Effector memory CD4-positive, alpha-beta T cell (primary cell): ENCODE results near the gene VPS26C.
"Not testable (repeated sequence)": the region's sequence is repeated elsewhere in the genome, so short reads cannot be mapped to it uniquely, and the experiment has no call there.

Source experiments
- DNase-seq, 3 donors: peaks; one replicate each; pipeline ENCODE4 v3.0.0-alpha.2; 2020
- H3K27ac ChIP-seq: 2 replicates; pipeline ENCODE4 v1.7.0; 2013; ENCODE audit warnings: mild to moderate bottlenecking, low read length, moderate library complexity; ENCODE audit not compliant: insufficient read depth, poor library complexity, severe bottlenecking
- H3K27me3 ChIP-seq: replicated peaks from 2 replicates; pipeline ENCODE4 v1.7.0; 2013; ENCODE audit warnings: mild to moderate bottlenecking, low read length; ENCODE audit not compliant: insufficient read depth, control insufficient read depth, poor library complexity, severe bottlenecking
- H3K36me3 ChIP-seq: 2 replicates; pipeline ENCODE4 v1.7.0; 2013; ENCODE audit warnings: mild to moderate bottlenecking, low read length, moderate library complexity; ENCODE audit not compliant: control insufficient read depth, insufficient read depth
- H3K4me1 ChIP-seq: 2 replicates; pipeline ENCODE4 v1.7.0; 2013; ENCODE audit warnings: low read length, mild to moderate bottlenecking; ENCODE audit not compliant: control insufficient read depth, insufficient read depth, poor library complexity, severe bottlenecking
- H3K4me3 ChIP-seq: 2 replicates; pipeline ENCODE4 v1.7.0; 2013; ENCODE audit warnings: low read length, low read depth, mild to moderate bottlenecking; ENCODE audit not compliant: insufficient read depth, poor library complexity, severe bottlenecking
- H3K9me3 ChIP-seq: 2 replicates; pipeline ENCODE4 v1.7.0; 2013; ENCODE audit warnings: mild to moderate bottlenecking, low read length, moderate library complexity; ENCODE audit not compliant: control insufficient read depth

VPS26C gene

DNA sequence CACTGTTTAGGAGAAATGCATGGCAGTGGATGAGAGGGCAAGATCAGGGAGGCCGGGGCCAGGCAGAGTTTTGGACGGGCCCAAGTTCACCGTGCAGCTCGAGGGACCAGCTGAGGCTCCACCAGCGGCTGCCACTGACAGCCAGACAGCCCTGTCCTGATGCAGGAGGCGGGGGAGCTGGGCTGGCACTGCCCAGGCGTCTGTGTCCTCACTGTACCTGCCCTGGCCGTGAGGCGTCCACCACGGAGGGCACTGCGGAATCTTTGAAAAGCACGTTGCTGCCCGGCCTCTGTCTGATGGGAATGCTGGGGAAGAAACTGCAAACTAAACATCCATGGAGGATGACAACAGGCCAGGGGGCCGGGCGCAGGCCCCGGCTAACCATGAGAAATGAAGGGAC is 35.5 kb downstream of the VPS26C start:
- no peak for DNase-seq
- no peaks in the 10 kb centered on the region for H3K9me3 ChIP-seq
- peaks cover 78% of the 10 kb centered on the region for H3K36me3 ChIP-seq
- no peak overlapping the region for H3K4me3 ChIP-seq
- no peaks in the 10 kb centered on the region for H3K27me3 ChIP-seq
- H3K4me1 ChIP-seq: no peaks in the 10 kb centered on the region
- no peak overlapping the region for H3K27ac ChIP-seq

DNA sequence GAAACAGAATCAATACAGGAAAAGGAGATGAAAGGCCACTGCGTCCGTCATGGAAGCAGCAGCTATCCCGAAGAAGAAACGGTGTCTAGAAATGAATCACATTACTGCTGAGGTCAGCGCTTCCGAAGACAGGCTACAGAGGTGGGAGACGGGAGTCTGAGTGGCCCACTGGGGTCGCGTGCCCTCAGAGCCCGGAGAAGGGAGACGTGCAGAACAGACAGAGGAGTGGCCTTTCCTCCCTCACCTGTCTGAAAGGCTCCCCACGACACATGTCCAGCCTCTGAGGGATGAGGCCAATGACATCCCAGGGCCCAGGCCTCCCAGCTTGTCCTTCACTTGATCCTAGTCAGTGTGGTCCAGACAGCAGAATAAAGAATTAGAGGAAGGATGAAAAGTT is 35.9 kb downstream of the VPS26C start:
- H3K27me3 ChIP-seq: no peaks in the 10 kb centered on the region
- no peak for DNase-seq
- H3K27ac ChIP-seq: no peak overlapping the region
- H3K4me1 ChIP-seq: no peaks in the 10 kb centered on the region
- H3K36me3 ChIP-seq: peaks cover 79% of the 10 kb centered on the region
- no peak overlapping the region for H3K4me3 ChIP-seq
- no peaks in the 10 kb centered on the region for H3K9me3 ChIP-seq

GRCh38 chr21:37230632-37231248 is 36.4 kb downstream of the VPS26C start:
- H3K27me3 ChIP-seq: no peaks in the 10 kb centered on the region
- peaks cover 74% of the 10 kb centered on the region for H3K36me3 ChIP-seq
- no peaks in the 10 kb centered on the region for H3K4me1 ChIP-seq
- no peak overlapping the region for H3K27ac ChIP-seq
- H3K4me3 ChIP-seq: no peak overlapping the region
- DNase-seq: no peak
- H3K9me3 ChIP-seq: no peaks in the 10 kb centered on the region

GRCh38 chr21:37228003-37228400 is 39.1 kb downstream of the VPS26C start:
- H3K27ac ChIP-seq: no peak overlapping the region
- no peaks in the 10 kb centered on the region for H3K9me3 ChIP-seq
- H3K4me1 ChIP-seq: peaks cover 8% of the 10 kb centered on the region
- no peak for DNase-seq
- H3K36me3 ChIP-seq: peaks cover 61% of the 10 kb centered on the region
- no peaks in the 10 kb centered on the region for H3K27me3 ChIP-seq
- no peak overlapping the region for H3K4me3 ChIP-seq

DNA sequence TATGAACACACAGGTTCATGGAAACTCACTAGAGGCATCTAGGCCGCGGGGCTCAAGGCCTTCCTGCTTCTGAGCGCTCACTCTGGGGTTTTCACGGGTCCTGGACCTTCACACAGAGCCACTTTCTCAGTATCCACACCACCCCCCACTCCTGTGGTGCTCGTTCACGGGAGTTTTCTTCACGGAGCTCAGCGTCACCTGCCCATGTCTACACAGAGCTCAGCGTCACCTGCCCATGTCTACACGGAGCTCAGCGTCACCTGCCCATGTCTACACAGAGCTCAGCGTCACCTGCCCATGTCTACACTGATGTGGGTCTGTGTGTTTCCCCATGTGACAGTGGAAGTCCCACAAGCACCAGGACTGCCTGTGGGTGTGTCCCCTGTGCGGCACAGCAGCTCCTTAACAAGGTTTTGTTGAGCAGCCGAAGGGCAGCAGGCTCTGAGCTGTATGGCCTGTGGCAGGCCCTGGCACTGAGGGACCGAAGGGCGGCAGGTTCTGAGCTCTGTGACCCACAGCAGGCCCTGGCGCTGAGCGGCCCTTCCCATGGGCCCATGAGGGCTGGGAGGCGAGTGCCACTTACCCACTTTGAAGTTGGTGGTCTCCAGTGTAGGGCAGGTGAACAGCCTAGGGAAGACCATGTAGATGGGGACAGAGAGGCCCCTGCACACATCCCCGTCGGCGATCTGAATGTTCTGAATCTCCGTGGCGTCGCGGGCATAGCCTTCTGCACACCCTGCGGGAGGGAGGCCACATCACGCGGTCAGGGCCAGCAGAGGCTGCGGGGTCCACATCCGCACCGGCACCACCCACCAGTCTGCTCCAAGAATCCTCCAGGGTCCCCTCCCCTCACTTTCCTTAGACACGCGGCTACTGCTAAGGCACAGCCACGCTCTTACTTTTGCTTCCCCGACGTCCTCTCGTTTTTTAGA is 39.8 kb downstream of the VPS26C start:
- H3K27me3 ChIP-seq: no peaks in the 10 kb centered on the region
- H3K27ac ChIP-seq: no peak overlapping the region
- no peaks in the 10 kb centered on the region for H3K9me3 ChIP-seq
- H3K4me3 ChIP-seq: no peak overlapping the region
- H3K36me3 ChIP-seq: peaks cover 54% of the 10 kb centered on the region
- H3K4me1 ChIP-seq: peaks cover 8% of the 10 kb centered on the region
- no peak for DNase-seq

GRCh38 chr21:37226041-37226920 is 40.9 kb downstream of the VPS26C start:
- Histone ChIP-seq H3K4me1 (peaks cover 11% of the 10 kb centered on the region), H3K36me3 (peaks cover 44% of the 10 kb centered on the region), H3K27me3 (no peaks in the 10 kb centered on the region), H3K4me3 (no peak overlapping the region), H3K27ac (peak overlapping the region; percentile 45), H3K9me3 (no peaks in the 10 kb centered on the region)
- no peak for DNase-seq

- peak overlapping the region; percentile 45 for H3K27ac ChIP-seq
- no peak overlapping the region for H3K4me3 ChIP-seq
Measured at GRCh38 chr21:37224861-37225839, 42.0 kb downstream of the VPS26C start.

GRCh38 chr21:37223804-37224345 is 43.3 kb downstream of the VPS26C start:
- DNase-seq: no peak
- Histone ChIP-seq H3K9me3 (no peaks in the 10 kb centered on the region), H3K36me3 (peaks cover 26% of the 10 kb centered on the region), H3K27me3 (no peaks in the 10 kb centered on the region), H3K4me1 (peaks cover 13% of the 10 kb centered on the region), H3K4me3 (no peak overlapping the region), H3K27ac (no peak overlapping the region)

More at GRCh38 chr21:37224861-37225839, 42.0 kb downstream of the VPS26C start:
- Histone ChIP-seq H3K36me3 (peaks cover 34% of the 10 kb centered on the region), H3K9me3 (no peaks in the 10 kb centered on the region), H3K27me3 (no peaks in the 10 kb centered on the region), H3K4me1 (peaks cover 13% of the 10 kb centered on the region)
- DNase-seq: peak in 1 of 3 donors; percentile 11

DNA sequence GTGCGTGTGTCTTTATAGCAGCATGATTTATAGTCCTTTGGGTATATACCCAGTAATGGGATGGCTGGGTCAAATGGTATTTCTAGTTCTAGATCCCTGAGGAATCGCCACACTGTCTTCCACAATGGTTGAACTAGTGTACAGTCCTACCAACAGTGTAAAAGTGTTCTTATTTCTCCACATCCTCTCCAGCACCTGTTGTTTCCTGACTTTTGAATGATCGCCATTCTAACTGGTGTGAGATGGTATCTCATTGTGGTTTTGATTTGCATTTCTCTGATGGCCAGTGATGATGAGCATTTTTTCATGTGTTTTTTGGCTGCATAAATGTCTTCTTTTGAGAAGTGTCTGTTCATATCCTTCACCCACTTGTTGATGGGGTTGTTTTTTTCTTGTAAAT is 44.9 kb downstream of the VPS26C start:
- not testable (repeated sequence) for H3K9me3 ChIP-seq, H3K27me3 ChIP-seq, H3K27ac ChIP-seq, H3K4me3 ChIP-seq, DNase-seq, H3K36me3 ChIP-seq
- peaks cover 13% of the 10 kb centered on the region for H3K4me1 ChIP-seq
